GM18867 (cell line): ENCODE data around the gene EPHA1.
A peak's percentile ranks its signal among the peaks of the same experiment; 100 is the strongest.

Experiments
- ATAC-seq: cut with Tn5 transposase; IDR thresholded peaks from one replicate; pipeline ENCODE4 v1.9.1; 2021; ENCODE audit warnings: mild to moderate bottlenecking, moderate library complexity; ENCODE audit not compliant: unreplicated experiment

Gene EPHA1

DNA sequence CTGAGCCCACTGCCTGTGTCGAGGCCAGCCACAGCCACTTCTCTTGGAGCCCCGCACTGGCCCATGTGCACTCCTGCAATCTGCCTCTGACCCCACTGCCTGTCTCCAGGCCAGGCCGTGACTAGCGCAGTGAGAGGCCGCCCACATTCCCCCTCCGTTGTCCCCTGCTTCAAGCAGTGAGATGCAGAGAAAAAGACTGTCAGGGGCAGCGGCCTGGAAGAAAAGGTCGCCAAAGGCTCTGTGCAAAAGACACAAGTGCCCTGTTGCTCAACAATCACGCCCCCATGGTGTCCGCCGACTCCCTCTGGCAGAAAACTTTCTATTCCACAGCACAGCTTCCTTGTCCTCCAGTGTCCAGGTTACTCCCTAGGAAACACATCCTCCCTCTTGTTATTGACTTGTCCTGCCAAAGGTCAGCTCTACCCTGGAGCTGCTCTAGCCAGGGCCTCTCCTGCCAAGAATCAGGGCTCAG lies 56.1 kb downstream of the EPHA1 start:
- no peak for ATAC-seq

DNA sequence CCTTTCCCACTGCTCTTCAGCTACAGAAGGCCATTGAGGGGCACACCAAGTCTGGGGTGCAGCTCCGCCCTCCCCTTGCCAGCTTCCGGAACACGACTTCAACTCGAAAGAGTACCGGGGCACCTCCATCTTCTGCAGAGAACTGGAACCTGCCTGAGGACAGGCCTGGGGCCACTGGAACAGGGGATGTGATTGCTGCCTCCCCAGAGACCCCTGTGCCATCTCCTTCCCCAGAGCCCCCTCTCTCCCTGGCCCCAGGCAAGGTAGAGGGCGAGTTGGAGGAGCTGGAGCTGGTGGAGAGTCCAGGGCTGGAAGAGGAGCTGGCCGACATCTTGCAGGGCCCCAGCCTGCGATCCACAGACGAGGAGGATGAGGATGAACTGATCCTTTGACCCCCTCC lies 57.1 kb downstream of the EPHA1 start:
- ATAC-seq, result no peak

DNA sequence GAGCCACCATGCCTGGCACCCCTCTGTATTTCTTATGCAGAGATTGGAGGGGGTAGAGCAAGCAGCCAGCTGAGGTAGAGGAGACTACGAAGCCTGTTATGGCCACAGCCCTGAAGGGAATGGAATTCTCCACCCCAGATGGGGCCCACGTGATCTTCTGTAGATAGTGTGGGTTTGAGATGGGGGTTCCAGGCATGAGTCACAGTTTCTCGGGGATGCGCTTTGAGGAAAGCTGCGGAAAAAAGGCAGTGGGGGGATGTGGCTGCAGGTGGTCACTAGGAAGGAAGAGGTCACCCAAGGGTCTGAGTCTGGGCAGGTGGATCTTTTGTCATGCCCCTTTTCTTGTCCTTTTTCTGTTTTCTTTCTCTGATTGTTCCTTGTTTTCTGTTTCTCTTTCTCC lies 57.6 kb downstream of the EPHA1 start:
- ATAC-seq, result no peak

DNA sequence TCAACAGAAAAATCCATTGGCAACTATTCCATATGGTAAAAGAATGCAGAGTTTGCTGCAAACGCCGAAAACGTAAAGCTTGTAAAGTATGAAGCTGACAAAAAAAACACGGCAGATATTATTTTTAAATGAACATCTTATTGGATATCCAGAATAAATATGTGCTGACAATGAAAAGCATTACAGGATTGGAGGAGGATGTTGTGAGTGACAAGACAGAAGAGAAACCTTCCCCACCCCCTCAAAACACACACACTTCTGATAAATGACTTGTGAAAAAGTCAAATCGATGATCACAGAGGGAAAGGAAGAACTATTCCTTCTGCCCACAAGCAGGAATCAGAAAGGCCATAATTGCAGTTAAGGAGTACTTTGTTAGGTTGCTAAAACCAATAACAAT lies 60.7 kb downstream of the EPHA1 start:
- no peak for ATAC-seq

DNA sequence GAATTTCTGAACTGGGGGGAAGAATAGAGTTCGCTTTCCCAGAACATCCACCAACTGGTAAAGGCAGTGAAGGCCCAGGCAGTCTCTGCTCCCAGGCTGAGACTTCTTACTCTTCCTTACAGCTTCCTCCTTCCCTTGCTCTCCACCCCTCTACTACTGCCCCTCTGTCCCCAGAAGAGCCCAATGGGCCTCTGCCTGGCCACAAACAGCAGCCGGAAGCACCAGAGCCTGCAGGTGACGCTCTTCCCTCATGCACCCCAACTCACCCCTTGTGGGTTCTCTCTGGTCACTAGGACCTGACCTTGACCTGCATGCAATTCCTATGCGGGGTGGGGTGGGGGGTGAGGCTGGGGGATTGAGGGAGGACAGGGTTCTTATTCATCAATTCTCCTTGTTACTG lies 62.6 kb downstream of the EPHA1 start:
- no peak for ATAC-seq

DNA sequence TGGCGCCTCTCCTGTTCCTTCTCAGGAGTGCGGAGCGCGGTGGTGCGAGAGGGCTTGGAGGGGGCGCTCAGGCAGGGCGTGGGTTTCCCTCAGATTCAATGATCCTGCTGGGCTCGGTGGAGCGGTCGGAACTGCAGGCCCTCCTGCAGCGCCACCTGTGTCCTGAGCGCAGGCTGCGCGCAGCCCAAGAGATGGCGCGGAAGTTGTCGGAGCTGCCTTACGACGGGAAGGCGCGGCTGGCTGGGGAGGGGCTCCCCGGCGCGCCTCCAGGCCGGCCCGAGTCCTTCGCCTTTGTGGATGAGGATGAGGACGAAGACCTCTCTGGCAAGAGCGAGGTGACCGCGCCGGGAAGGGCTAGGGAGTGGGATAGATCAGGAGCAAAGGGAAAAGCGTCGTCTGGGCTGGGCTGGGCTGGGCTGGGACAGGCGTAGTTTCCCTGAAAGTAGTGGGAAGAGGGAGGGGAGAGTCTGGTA lies 63.2 kb downstream of the EPHA1 start:
- ATAC-seq, result peak; percentile 61

DNA sequence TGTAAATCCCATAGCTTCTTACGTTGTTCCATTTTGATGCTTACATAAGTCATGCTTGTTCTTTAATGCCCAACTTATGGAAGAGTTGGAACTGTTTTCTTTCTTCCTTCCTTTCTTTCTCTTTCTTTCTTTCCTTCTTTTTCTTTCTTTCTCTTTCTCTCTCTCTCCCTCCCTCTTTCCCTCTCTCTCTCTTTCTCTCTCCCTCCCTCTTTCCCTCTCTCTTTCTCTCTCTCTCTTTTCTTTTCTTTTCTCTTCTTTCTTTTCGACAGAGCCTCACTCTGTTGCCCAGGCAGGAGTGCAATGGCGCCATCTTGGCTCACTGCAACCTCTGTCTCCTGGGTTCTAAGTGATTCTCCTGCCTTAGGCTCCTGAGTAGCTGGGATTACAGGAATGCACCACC lies 65.1 kb downstream of the EPHA1 start:
- ATAC-seq, result no peak

DNA sequence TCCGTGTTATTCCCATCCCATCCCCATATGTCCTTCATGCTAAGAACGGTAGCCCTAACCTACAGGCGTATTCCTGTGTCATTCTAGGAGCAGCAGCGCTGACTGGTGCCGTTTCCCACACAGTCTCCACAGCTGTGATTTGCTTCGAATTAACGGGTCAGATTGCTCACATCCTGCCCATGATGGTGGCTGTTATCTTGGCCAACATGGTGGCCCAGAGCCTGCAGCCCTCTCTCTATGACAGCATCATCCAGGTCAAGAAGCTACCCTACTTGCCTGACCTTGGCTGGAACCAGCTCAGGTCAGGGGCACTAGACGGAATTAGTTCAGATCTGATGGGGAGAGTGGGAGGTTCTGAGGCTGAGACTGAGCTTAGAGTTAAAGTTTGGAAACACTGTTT lies 66.8 kb downstream of the EPHA1 start:
- ATAC-seq, result no peak
